ENCODE measurements around the gene CLEC12A. TPM values are rescaled to one million over a fixed set of nuclear protein-coding genes. Genes with fewer than 3 reads are reported as not detected.

CLEC12A gene
- total and polyA plus RNA-seq, 2 of the 4 experiments (the other 2 are of a cell fraction), result not detected

DNA sequence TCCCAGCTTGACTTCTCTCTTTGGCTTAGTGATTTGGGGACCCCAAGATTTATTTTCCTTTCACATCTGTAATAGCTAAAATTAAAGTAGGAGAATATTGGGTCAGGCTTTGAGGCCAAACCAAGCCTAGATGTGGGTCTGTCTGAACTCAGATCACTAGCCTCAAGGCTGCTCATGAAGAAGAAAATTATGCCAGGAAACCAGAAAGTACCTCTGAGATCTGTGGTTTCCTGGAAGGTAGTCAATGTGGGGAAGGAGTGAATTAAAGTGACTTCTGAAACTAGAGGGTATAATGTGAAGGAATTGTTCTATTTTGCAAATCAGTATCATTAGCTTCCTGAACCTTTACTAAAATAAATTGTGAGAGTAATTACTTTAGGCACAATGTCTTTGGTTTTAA lies 13.4 kb upstream of the CLEC12A start:
- no peaks in the 10 kb centered on the region for H3K36me3 ChIP-seq (ENCODE audit: control insufficient read depth, insufficient read depth, low read length)
- no peaks in the 10 kb centered on the region for H3K79me1 ChIP-seq (ENCODE audit: low read depth in 1 of 2, low read length in 2 of 2)
- no peak overlapping the region for H3K4me3 ChIP-seq (ENCODE audit: insufficient read depth, low read depth, low read length)
- in situ Hi-C loops (cut with MboI; ENCODE audit: low sequenced_read_pairs) (no loop called here), dilution Hi-C loops (cut with HindIII; ENCODE audit: low sequenced_read_pairs, unreplicated experiment) (no loop called here), intact Hi-C loops (cut with micrococcal nuclease) (no loop called here)
- ATAC-seq (ENCODE audit: low read depth) (no peak), DNase-seq (no peak)
- H2BK20ac ChIP-seq (ENCODE audit: low read depth, low read length), result no peak overlapping the region
- H3K4me2 ChIP-seq (ENCODE audit: low read depth, low read length), result no peak overlapping the region
- no peak overlapping the region for H2BK120ac ChIP-seq (ENCODE audit: low read depth, low read length)
- peaks cover 4% of the 10 kb centered on the region for H3K27me3 ChIP-seq (ENCODE audit: control insufficient read depth, insufficient read depth, low read length)
- no peak overlapping the region for H2BK5ac ChIP-seq (ENCODE audit: low read depth, low read length, poor library complexity, severe bottlenecking)
- POLR2A ChIA-PET (ENCODE audit: unreplicated experiment), result no interaction called here
- H3K9me1 ChIP-seq (ENCODE audit: insufficient read depth, low read length), result no peaks in the 10 kb centered on the region
- no peak overlapping the region for H2AK9ac ChIP-seq (replicated peaks; ENCODE audit: low read depth, low read length, poor library complexity)
- no peak overlapping the region for H2AK5ac ChIP-seq (ENCODE audit: low read depth, low read length)
- H2AFZ ChIP-seq (replicated peaks; ENCODE audit: low read length, poor library complexity), result no peak overlapping the region
- no peak overlapping the region for H4K91ac ChIP-seq (ENCODE audit: insufficient read depth, low read depth, low read length)
- no peaks in the 10 kb centered on the region for H4K20me1 ChIP-seq (ENCODE audit: insufficient read depth, low read length)
- H4K8ac ChIP-seq (ENCODE audit: low read depth in 2 of 2, low read length in 2 of 2), result no peak overlapping the region
- H3K18ac ChIP-seq (ENCODE audit: low read depth, low read length), result no peak overlapping the region
- H3K14ac ChIP-seq (replicated peaks; ENCODE audit: low read depth, low read length), result no peak overlapping the region
- no peak overlapping the region for H3K9ac ChIP-seq (ENCODE audit: low read depth, low read length)
- no peak overlapping the region for H3K23ac ChIP-seq (ENCODE audit: low read depth, low read length)
- CTCF ChIA-PET, result interaction anchor here (0.6 kb wide), 1 partner anchor 57 kb away, joined by 3 read pairs; no protein-coding TSS in a partner anchor
- no peak overlapping the region for H2BK15ac ChIP-seq (ENCODE audit: low read depth, low read length)
- no peaks in the 10 kb centered on the region for H3K9me3 ChIP-seq (ENCODE audit: control insufficient read depth, insufficient read depth, low read length)
- H4K5ac ChIP-seq (ENCODE audit: low read depth, low read length), result no peak overlapping the region
- no peaks in the 10 kb centered on the region for H3K4me1 ChIP-seq (ENCODE audit: control insufficient read depth, insufficient read depth, low read length)
- H3K4ac ChIP-seq (ENCODE audit: low read depth, low read length), result no peak overlapping the region
- TF ChIP-seq MXI1 (IDR thresholded peaks at IDR 0.05; ENCODE audit: borderline replicate concordance, low read depth, low read length) (no peak), CEBPB (IDR thresholded peaks at IDR 0.05; ENCODE audit: low read depth, low read length) (no peak), RAD21 (IDR thresholded peaks at IDR 0.05; ENCODE audit: low read length) (no peak), MAZ (IDR thresholded peaks at IDR 0.05; ENCODE audit: borderline replicate concordance, low read depth, low read length) (no peak), MAFK (IDR thresholded peaks at IDR 0.05; ENCODE audit: low read depth, low read length) (no peak), NFE2L2 (IDR thresholded peaks at IDR 0.05; ENCODE audit: low read depth, low read length) (no peak), POLR2A (IDR thresholded peaks at IDR 0.05; ENCODE audit: low read depth, low read length) (no peak), BHLHE40 (IDR thresholded peaks at IDR 0.05; ENCODE audit: low read depth, low read length) (no peak), FOS (IDR thresholded peaks at IDR 0.05; ENCODE audit: low read depth, low read length) (no peak), RCOR1 (IDR thresholded peaks at IDR 0.05; ENCODE audit: insufficient replicate concordance, low read length) (no peak)
- TF ChIP-seq, protein P1, sequence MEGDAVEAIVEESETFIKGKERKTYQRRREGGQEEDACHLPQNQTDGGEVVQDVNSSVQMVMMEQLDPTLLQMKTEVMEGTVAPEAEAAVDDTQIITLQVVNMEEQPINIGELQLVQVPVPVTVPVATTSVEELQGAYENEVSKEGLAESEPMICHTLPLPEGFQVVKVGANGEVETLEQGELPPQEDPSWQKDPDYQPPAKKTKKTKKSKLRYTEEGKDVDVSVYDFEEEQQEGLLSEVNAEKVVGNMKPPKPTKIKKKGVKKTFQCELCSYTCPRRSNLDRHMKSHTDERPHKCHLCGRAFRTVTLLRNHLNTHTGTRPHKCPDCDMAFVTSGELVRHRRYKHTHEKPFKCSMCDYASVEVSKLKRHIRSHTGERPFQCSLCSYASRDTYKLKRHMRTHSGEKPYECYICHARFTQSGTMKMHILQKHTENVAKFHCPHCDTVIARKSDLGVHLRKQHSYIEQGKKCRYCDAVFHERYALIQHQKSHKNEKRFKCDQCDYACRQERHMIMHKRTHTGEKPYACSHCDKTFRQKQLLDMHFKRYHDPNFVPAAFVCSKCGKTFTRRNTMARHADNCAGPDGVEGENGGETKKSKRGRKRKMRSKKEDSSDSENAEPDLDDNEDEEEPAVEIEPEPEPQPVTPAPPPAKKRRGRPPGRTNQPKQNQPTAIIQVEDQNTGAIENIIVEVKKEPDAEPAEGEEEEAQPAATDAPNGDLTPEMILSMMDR (conservative IDR thresholded peaks at IDR 0.05; ENCODE audit: low read depth, low read length), result no peak
- TF ChIP-seq, protein P2, sequence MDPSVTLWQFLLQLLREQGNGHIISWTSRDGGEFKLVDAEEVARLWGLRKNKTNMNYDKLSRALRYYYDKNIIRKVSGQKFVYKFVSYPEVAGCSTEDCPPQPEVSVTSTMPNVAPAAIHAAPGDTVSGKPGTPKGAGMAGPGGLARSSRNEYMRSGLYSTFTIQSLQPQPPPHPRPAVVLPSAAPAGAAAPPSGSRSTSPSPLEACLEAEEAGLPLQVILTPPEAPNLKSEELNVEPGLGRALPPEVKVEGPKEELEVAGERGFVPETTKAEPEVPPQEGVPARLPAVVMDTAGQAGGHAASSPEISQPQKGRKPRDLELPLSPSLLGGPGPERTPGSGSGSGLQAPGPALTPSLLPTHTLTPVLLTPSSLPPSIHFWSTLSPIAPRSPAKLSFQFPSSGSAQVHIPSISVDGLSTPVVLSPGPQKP (IDR thresholded peaks at IDR 0.05; ENCODE audit: borderline replicate concordance, low read depth, low read length), result no peak
- no peak overlapping the region for H3K27ac ChIP-seq (ENCODE audit: insufficient read depth, low read length)
- no peak overlapping the region for H3K56ac ChIP-seq (ENCODE audit: extremely low read depth, insufficient read depth, low read length)
- no TSS peak for BruUV-seq (replicated peaks)

Data from IMR-90 (cell line).